Common myeloid progenitor, CD34-positive (primary cell): Measurements from ENCODE around the gene ITPR2.

Source experiments
- CTCF ChIA-PET: fragments of 350-600 bp; sonication (Branson Sonifier 250); formaldehyde crosslinking; loops from one replicate; lab custom pipeline; 2021; ENCODE audit warnings: antibody characterized with exemption; lab: Charles Lee
- POLR2A ChIA-PET: fragments of 350-600 bp; sonication (Branson Sonifier 250); formaldehyde crosslinking; loops from one replicate; lab custom pipeline; 2021; ENCODE audit warnings: antibody characterized with exemption; lab: Charles Lee
- DNase-seq, 3 donors: peaks; one replicate each; pipeline versions ENCODE4 v3.0.0 to v3.0.0-alpha.2; 2013
- H3K27ac ChIP-seq, 2 experiments: 1 replicate in 1 of 2; 2 replicates in 1 of 2; pipeline ENCODE4 v1.7.0; 2013; ENCODE audit warnings: inconsistent platforms in 2 of 2, low read length in 2 of 2, mild to moderate bottlenecking in 2 of 2, low read depth in 1 of 2, moderate library complexity in 1 of 2; ENCODE audit not compliant: severe bottlenecking in 2 of 2, insufficient read depth in 1 of 2, poor library complexity in 1 of 2
- H3K27me3 ChIP-seq, 5 experiments: replicated peaks in 2 of 5; 1 replicate in 3 of 5; 2 replicates in 2 of 5; pipeline versions ENCODE4 v1.6.1 to v1.7.0; 2013; ENCODE audit warnings: low read length in 4 of 5, mild to moderate bottlenecking in 2 of 5, moderate library complexity in 2 of 5, inconsistent platforms in 1 of 5; ENCODE audit not compliant: insufficient read depth in 5 of 5, control insufficient read depth in 4 of 5
- H3K36me3 ChIP-seq, 4 experiments: 1 replicate in 2 of 4; 2 replicates in 2 of 4; pipeline versions ENCODE4 v1.6.1 to v1.7.0; 2013; ENCODE audit warnings: low read length in 3 of 4, control low read depth in 1 of 4, mild to moderate bottlenecking in 1 of 4; ENCODE audit not compliant: control insufficient read depth in 4 of 4, insufficient read depth in 4 of 4
- H3K4me1 ChIP-seq, 4 experiments: 1 replicate in 3 of 4; 2 replicates in 1 of 4; pipeline versions ENCODE4 v1.6.1 to v1.7.1; 2013; ENCODE audit warnings: low read length in 3 of 4, mild to moderate bottlenecking in 3 of 4, control low read depth in 1 of 4, inconsistent platforms in 1 of 4, moderate library complexity in 1 of 4; ENCODE audit not compliant: control insufficient read depth in 4 of 4, insufficient read depth in 4 of 4; ENCODE audit errors: control extremely low read depth in 1 of 4
- H3K4me3 ChIP-seq, 7 experiments: 1 replicate in 4 of 7; 2 replicates in 3 of 7; pipeline versions ENCODE4 v1.5.1 to v1.7.0; 2013; ENCODE audit warnings: mild to moderate bottlenecking in 7 of 7, low read length in 6 of 7, moderate library complexity in 6 of 7, inconsistent platforms in 2 of 7, low read depth in 2 of 7, control low read depth in 1 of 7; ENCODE audit not compliant: insufficient read depth in 4 of 7, control insufficient read depth in 1 of 7; ENCODE audit errors: extremely low read depth in 1 of 7
- H3K9me3 ChIP-seq, 5 experiments: 1 replicate in 4 of 5; 2 replicates in 1 of 5; pipeline versions ENCODE4 v1.6.1 to v1.7.1; 2013; ENCODE audit warnings: low read length in 4 of 5, mild to moderate bottlenecking in 2 of 5, inconsistent platforms in 1 of 5, low read depth in 1 of 5, moderate library complexity in 1 of 5; ENCODE audit not compliant: control insufficient read depth in 4 of 5, insufficient read depth in 2 of 5; ENCODE audit errors: control extremely low read depth in 1 of 5
- WGBS: methylation state at CpG from one replicate; pipeline ENCODE4 v1.1.5; 2013; ENCODE audit not compliant: insufficient coverage; 5-methylcytosine and 5-hydroxymethylcytosine counted together

ITPR2 gene

GRCh38 chr12:26341491-26341890, 491.5 kb downstream of the ITPR2 start:
- no peak for DNase-seq

GRCh38 chr12:26340649-26341048, 492.3 kb downstream of the ITPR2 start:
- Histone ChIP-seq H3K4me3 (no peak overlapping the region), H3K36me3 (peaks cover 0 to 20% (median 9%) of the 10 kb centered on the region in 4 experiments), H3K9me3 (no peaks in the 10 kb centered on the region), H3K27ac (no peak overlapping the region), H3K27me3 (no peaks in the 10 kb centered on the region), H3K4me1 (peaks cover 4 to 27% (median 12%) of the 10 kb centered on the region in 4 experiments)
- DNase-seq: peak in 2 of 3 donors; percentile 33 to 38
- no CpG with 5 or more reads among the region's 1 CpG for WGBS
- CTCF ChIA-PET: interaction anchor here (1.3 kb wide), 1 partner anchor 21 kb away, joined by 3 read pairs; no protein-coding TSS in a partner anchor
- POLR2A ChIA-PET: no interaction called here

More at GRCh38 chr12:26341491-26341890, 491.5 kb downstream of the ITPR2 start:
- H3K9me3 ChIP-seq: no peaks in the 10 kb centered on the region
- H3K27ac ChIP-seq: no peak overlapping the region
- CTCF ChIA-PET: no interaction called here
- POLR2A ChIA-PET: no interaction called here
- no peaks in the 10 kb centered on the region for H3K27me3 ChIP-seq
- H3K4me1 ChIP-seq: peaks cover 4 to 32% (median 12%) of the 10 kb centered on the region in 4 experiments
- H3K36me3 ChIP-seq: peaks cover 0 to 19% (median 8%) of the 10 kb centered on the region in 4 experiments
- H3K4me3 ChIP-seq: no peak overlapping the region

GRCh38 chr12:26339976-26340375, 493.0 kb downstream of the ITPR2 start:
- Histone ChIP-seq H3K27me3 (no peaks in the 10 kb centered on the region), H3K36me3 (peaks cover 0 to 24% (median 10%) of the 10 kb centered on the region in 4 experiments), H3K4me3 (no peak overlapping the region), H3K4me1 (peaks cover 4 to 23% (median 12%) of the 10 kb centered on the region in 4 experiments), H3K27ac (no peak overlapping the region), H3K9me3 (no peaks in the 10 kb centered on the region)
- CTCF ChIA-PET: interaction anchor here (1.3 kb wide), 1 partner anchor 20 kb away, joined by 3 read pairs; no protein-coding TSS in a partner anchor
- 96% methylated on average over 10 of the region's 13 CpGs for WGBS
- DNase-seq: no peak
- POLR2A ChIA-PET: interaction anchor here (0.6 kb wide), 1 partner anchor 216 kb away, joined by 10 read pairs; no protein-coding TSS in a partner anchor

- Histone ChIP-seq H3K36me3 (peaks cover 0 to 24% (median 10%) of the 10 kb centered on the region in 4 experiments), H3K27ac (no peak overlapping the region), H3K27me3 (no peaks in the 10 kb centered on the region), H3K4me1 (peaks cover 4 to 23% (median 12%) of the 10 kb centered on the region in 4 experiments), H3K9me3 (peaks cover 0 to 4% (median 0%) of the 10 kb centered on the region in 5 experiments), H3K4me3 (no peak overlapping the region)
- POLR2A ChIA-PET: no interaction called here
- no peak for DNase-seq
- CTCF ChIA-PET: interaction anchor here (1.0 to 1.4 kb wide), 2 partner anchors 9 to 30 kb away, joined by 3 read pairs; no protein-coding TSS in a partner anchor
- 94% methylated on average over 7 of the region's 11 CpGs for WGBS
Observed at GRCh38 chr12:26338586-26339572, 494.1 kb downstream of the ITPR2 start.

GRCh38 chr12:26335651-26336050, 497.3 kb downstream of the ITPR2 start:
- H3K9me3 ChIP-seq: peaks cover 0 to 5% (median 0%) of the 10 kb centered on the region in 5 experiments
- no peak for DNase-seq
- 91% methylated on average over 3 of the region's 6 CpGs for WGBS
- peaks cover 0 to 24% (median 10%) of the 10 kb centered on the region in 4 experiments for H3K36me3 ChIP-seq
- ChIA-PET POLR2A (no interaction called here), CTCF (interaction anchor here (0.8 to 1.2 kb wide), 3 partner anchors 12 to 26 kb away, joined by 3 read pairs; no protein-coding TSS in a partner anchor)
- no peak overlapping the region for H3K4me3 ChIP-seq
- peaks cover 3 to 7% (median 4%) of the 10 kb centered on the region in 4 experiments for H3K4me1 ChIP-seq
- no peaks in the 10 kb centered on the region for H3K27me3 ChIP-seq
- no peak overlapping the region for H3K27ac ChIP-seq

- 87% methylated on average over 6 of the region's 6 CpGs for WGBS
- no peak for DNase-seq
- no peak overlapping the region for H3K4me3 ChIP-seq
- H3K4me1 ChIP-seq: no peaks in the 10 kb centered on the region
- no peak overlapping the region for H3K27ac ChIP-seq
- H3K36me3 ChIP-seq: peaks cover 0 to 22% (median 10%) of the 10 kb centered on the region in 4 experiments
- ChIA-PET CTCF (interaction anchor here (0.8 kb wide), 1 partner anchor 27 kb away, joined by 3 read pairs; no protein-coding TSS in a partner anchor), POLR2A (no interaction called here)
- H3K9me3 ChIP-seq: peaks cover 0 to 5% (median 0%) of the 10 kb centered on the region in 5 experiments
- no peaks in the 10 kb centered on the region for H3K27me3 ChIP-seq
Observed at GRCh38 chr12:26334621-26335124, 498.3 kb downstream of the ITPR2 start.
